Gastrocnemius medialis (tissue), 4 donors: ENCODE results near the gene SYDE1.

Experiments
- CTCF ChIP-seq, 5 experiments: fragments of 450-650 bp in 3 of 5; fragments of 200-600 bp in 2 of 5; sonication (generic) in 2 of 5; IDR thresholded peaks in 4 of 5; conservative IDR thresholded peaks in 1 of 5; 1 replicate in 4 of 5; 2 replicates in 1 of 5; pipeline ENCODE4 v1.5.1; 2016 to 2019; ENCODE audit warnings: antibody characterized with exemption in 5 of 5, mild to moderate bottlenecking in 3 of 5, moderate library complexity in 3 of 5
- POLR2A ChIP-seq, 2 donors: fragments of 450-650 bp; IDR thresholded peaks; one replicate each; pipeline ENCODE4 v1.6.1; 2017; ENCODE audit warnings: antibody characterized with exemption in 2 of 2, mild to moderate bottlenecking in 2 of 2, moderate library complexity in 2 of 2

DNA sequence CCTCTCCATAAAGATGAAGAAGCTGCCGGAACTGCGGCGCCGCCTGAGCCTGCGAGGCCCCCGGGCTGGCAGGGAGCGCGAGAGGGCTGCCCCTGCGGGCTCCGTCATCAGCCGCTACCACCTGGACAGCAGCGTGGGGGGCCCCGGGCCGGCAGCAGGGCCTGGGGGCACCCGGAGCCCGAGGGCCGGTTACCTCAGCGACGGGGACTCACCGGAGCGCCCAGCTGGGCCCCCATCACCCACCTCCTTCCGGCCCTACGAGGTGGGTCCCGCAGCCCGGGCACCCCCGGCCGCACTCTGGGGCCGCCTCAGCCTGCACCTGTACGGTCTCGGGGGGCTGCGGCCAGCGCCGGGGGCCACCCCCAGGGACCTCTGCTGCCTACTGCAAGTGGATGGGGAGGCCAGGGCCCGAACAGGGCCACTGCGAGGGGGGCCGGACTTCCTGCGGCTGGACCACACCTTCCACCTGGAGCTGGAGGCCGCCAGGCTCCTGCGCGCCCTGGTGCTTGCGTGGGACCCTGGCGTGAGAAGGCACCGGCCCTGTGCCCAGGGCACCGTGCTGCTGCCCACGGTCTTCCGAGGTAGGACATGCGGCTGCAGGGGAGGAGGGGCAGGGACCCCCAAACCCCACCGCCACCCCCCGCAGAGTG lies 2.7 kb downstream of the SYDE1 start:
- TF ChIP-seq CTCF (IDR thresholded peaks at IDR 0.05 in 4 of 5, conservative IDR thresholded peaks at IDR 0.05 in 1 of 5) (no peak), POLR2A (IDR thresholded peaks at IDR 0.05) (no peak)
